NCI-H1436 treated with DMSO at 0.1 percent for 48 hours (cell line): ENCODE data around the gene VWF.

Experiments used
- DNase-seq: peaks from one replicate; lab custom pipeline; 2025; lab: John Stamatoyannopoulos, UW

Gene VWF

DNA sequence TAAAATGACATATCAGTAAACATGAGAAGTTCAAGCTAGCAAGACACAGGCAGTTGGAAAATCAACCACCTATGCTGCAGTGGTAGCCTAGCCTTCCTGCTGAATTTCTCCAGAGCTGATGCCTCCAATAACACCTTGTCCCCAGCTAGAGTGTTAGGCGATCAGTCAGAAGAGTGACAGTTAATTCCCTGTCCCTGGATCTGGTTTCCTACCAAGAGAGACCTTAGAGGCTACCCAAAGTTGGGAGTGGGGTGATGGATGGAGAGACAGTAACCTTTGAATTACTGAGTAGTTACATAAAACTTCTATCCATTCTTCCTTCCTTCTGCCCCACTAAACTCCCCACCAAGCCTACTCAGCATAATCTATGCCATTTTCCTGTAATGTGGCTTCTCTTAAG is 177.5 kb downstream of the VWF start:
- DNase-seq, result no peak

DNA sequence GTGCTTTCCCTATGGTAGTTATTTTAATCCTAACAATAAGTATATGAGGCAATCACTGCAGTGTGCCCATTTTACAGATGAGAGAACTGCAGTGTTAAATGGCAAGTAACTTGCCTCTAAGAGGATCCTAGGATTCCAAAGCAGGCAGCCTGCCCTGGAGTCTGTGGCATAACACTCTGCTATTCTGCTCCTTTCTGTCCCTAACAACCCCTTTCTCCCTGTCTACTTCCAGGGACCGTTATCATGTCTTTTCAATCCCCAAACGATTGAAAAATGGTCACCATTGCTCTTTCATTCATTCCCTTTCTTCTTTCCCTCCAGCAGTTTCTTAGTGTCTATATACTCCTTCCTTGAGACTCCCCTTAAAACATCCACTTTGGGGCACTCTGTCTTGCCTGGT is 178.1 kb downstream of the VWF start:
- no peak for DNase-seq

DNA sequence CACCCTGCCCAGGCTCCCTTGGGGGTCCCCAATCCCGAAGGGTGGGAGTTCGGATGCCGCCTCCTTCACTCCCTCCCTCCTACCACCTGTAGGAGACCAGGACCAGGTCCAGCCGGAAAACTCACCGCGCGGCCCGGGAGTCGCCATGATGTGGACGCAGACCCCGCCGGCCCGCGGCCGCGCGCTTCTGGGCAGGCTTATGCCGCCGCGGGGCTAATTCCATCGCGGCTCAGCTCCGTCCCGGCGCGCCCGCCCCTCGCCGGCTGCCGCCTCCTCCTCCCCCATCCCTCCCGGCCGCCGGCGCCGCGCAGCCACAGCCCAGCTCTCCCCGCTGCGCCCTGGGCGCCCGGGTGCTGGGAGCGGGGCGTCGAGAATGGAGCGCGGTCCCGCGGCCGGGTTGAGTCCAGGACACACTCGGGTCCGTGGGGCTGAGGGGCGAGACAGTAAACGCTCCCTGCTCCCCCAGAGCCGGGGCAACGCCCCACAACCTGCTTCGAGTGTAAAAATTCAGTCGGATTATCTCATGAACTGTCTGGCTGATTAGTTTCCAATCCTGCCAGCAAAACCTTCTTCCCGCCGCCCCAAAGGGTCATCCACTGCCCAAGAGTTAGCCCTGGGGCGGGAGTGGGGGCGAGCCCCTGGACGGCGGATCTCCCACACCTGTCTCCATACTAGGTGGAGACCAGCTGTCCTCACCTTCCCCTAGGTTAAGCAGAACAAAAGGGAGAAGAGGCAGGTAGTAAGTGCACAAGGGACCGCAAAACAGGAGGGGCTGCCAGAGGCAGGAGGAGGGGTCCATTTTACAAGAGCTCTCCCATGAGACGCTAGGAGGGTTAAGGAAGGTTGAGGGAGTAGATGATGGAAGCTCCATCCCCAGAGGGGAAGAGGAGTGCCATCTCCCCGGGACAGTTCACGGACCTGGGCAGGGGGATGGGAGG is 179.1 kb downstream of the VWF start, which contains the start of gene ANO2:
Gene ANO2, minus strand, starts transcription at position 189 of the 938 bp plus-strand sequence. Its CDS starts 42 bp downstream, at position 147.
- no peak for DNase-seq

DNA sequence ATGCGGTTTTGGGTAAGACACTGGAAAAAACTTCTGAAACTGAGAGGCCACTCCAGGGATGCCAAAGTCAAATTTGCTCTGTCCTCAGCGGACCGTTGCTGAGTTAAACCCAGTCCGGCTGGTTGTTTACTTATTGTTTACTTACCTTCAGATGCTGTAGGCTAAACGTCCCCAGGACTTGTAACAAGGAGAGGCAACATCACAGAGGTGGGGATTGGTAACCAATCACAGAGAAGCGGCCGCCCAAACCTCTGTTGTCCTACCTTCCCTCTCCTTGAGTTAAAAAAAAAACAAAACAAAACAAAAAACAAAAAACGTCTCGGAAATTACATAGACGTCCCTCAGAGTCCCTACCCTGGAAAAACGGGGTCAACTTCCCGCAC is 179.8 kb downstream of the VWF start:
- no peak for DNase-seq

DNA sequence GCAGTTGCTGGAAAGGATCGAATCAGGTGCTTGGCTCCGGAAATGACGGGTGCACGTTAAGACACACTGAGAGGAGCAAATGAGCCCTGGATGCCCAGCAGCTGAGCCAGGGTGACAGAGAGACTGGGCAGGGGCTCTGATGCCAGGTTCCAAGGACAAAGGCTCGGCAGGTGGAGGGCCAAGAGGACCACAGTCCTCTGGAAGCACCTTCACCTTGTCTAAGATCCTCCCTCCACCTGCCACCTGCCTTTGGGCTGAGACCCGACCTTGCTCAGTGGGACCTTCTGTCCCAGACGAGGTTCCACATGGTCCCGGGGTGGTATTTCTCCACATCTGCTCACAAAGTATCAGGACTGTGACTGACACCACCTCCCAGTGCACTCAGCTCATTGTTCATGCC is 180.4 kb downstream of the VWF start:
- no peak for DNase-seq

DNA sequence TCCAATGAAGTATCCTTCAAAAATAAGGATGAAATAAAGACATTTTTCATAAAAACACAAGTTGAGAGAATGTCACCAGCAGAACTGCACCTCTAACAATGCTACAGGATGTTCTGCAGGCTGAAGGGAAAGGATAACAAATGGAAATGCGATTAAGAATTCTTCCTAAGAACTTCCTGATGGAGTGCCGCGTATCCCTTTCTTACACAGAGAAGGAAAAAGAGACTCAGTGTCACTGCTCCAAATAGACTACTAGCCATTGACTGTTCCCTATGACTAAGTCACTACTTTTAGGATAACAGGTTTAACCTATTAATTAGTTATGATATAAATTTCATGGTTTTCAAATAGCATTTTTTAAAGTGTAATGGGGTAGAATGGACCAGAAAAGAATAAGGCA is 182.6 kb downstream of the VWF start:
- DNase-seq, result no peak

DNA sequence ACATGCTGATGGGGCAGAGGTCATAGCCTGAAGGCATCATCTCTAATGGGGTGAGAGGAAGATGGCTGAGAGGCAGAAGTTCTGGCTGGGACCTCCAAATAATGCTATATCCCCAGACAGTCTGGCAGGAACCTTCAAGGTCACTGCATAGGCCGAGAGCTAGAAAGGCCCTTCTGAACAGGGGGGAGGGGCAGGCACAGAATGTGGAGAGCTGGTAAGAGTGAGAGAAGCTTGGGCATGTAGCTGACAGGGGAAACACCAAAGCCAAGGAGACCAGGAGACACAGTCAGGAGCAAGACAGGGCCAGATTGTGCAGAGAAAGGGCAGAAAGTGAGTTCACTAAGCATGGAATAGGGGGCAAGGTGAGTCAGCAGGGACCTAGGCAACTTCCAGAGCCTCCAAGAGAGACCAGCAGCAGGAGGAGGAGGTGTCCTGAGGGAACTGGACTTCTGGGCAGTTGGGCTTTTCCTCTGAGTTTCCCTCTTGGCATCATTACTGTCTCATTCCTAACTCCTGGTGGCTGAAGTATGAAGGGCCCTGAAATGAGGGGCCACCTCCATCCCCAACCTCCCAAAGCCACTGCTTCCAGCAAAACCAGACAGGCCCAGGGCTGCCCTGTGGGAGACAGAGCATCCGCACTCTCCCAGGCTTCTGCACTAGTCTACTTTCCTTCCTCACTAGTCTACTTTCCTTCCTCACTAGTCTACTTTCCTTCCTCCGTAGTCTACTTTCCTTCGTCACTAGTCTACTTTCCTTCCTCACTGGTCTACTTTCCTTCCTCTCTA is 196.5 kb downstream of the VWF start:
- no peak for DNase-seq

DNA sequence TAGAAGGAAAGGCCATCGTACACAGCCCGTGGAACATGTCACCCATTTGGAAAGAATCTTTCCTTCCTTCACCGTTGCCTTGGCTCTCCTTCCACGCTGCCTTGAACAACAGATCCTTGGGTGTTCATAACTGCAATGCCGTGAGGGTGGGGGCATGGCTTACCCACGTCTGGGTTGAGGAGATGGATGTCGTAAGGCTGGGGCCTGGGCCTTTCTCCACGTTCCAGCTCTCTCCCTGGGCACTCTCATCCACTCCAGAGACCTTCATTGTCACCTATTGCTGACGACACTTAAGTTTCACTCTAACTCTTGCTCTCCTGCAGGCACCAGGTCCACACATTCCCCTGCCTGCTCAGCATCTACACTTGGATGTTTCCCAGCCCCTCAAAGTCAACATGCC is 198.8 kb downstream of the VWF start:
- no peak for DNase-seq

DNA sequence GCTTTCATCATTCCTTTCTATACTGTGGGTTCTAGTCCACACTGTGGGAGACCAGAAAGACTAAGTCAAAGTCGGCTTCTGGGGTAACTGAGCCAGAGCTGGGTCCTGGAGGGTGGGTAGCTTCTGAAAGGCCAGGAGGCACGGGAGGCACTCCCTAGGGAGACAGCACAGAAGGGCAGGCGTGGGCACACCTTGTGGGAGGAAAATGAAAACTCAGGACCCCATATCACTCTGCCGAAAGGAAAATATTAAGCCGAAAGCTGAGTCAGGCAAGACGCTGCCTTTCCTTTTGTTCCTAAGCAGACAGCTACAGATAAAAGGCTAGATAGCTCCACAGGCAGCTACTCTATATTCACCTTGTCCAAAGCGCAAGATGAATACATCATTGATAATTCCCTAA is 200.1 kb downstream of the VWF start:
- no peak for DNase-seq

DNA sequence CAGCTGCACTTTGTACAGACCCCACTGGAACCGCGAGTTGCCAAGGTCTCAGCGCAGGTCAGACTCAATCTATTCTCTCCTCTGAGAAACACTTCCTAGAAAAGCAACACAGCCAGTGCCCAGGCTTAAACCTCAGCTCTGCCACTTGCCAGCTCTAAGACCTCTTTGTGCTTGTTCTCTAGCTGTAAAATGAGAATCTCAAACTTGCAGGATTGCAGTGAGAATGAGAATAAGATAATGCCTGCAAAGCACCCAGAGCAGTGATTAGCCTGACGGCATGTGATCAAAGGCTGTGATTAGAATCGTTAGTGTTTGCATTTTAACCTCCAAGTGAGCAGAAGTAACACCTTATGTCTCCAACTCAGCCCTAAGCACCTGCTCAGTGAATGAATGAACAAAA is 200.7 kb downstream of the VWF start:
- DNase-seq, result no peak

DNA sequence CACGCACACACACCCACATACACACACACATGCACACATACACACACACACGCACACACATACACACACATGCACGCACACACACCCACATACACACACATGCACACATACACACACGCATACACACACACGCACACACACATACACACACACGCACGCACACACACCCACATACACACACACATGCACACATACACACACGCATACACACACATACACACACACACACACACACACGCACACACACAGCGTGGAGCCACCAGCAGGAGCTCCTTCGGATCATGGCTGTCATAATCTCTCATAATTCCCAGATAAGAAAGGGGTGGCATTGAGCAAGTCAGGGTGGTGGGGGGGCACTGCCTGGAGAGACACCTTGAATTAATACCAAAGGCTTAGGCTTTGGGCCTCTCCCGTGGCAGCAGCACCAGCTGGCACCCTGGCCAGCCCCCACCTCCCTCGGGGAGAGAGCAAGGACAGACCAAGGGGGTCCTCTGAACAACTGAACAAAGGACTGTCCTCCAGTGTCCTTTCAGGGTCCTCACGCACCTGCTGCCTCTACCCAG is 201.3 kb downstream of the VWF start:
- no peak for DNase-seq

DNA sequence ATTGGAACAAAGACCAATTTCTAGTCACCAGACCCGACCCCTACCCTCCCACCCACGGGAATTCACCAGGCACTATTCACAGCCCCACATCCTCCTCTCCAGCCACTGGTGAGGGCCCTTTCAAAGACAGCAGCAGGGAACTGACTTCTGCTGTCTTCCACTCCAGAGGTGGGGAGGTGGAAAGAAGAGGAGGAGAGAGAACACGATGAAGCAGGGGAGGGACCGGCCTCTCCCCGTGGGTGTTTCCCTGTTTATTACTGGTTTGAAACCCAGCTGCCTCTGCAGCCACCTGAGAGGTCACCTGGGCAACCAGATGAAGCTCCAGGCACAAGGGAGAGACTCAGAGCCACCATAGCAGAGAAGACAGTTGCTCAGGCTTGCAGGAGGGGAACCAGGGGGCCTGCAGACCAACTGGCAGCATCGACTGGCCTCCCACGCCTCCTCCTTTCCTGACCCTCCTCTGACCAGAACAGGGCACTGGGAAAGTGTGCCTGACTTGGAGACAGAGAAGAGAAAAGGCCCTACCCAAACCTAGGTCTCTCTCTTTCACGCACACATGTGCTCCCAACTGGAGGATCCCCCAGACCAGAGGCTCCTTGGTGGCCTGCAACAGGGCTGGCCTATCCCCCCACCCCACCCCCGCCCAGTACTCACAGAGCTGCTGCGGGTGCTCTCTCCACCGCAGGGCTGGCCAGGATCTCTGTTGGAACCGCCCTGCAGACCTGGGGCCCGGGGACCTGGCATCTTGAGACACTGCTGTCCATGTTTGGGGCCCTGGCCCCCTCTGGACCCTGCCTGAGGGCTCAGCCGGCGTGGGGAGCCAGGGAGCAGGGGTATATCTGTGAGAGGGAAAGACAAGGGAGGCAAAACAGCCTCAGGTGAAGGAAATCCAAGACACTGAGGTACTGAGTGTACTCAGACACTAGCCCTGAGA is 202.2 kb downstream of the VWF start:
- DNase-seq, result no peak

DNA sequence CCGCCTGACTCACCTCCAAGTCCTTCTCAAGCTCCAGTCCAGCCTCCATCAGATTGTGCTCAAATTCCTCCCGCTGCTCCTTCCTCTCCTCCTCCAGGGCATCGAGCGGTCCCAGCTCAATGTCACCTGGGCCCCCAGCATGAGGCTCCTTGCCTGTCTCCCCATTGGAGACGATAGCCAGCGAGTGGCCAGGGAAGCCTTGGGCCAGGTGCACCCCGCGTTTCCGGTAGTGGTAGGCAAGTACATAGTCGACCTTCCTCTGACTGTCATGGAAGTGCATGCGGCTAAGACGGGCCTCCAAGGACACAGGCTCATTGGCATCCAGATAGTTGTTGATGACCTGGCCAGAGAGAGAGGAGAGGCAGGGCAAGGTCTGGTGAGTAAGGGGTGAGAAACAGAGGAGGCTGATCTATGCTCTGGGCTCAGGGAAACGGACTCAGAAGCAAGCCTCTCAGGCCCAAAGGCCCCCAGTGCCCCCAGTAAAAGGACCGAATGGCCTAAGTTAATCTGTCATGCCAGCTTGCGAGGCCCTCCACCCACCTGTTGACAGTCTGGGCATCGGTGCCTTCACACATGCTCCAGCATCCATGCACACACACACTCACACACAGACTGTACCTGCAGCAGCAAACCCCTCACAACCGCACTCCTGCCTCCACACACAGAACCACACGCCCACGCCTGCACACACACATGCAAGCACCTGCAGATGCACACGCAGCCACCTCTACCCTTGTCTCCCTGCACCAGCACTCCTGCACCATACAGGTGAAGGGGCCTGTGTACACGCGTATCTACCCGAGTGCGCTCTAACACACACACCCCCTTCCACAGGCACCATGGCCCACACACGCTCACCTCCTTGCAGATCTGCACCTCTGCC is 203.2 kb downstream of the VWF start:
- DNase-seq, result no peak

DNA sequence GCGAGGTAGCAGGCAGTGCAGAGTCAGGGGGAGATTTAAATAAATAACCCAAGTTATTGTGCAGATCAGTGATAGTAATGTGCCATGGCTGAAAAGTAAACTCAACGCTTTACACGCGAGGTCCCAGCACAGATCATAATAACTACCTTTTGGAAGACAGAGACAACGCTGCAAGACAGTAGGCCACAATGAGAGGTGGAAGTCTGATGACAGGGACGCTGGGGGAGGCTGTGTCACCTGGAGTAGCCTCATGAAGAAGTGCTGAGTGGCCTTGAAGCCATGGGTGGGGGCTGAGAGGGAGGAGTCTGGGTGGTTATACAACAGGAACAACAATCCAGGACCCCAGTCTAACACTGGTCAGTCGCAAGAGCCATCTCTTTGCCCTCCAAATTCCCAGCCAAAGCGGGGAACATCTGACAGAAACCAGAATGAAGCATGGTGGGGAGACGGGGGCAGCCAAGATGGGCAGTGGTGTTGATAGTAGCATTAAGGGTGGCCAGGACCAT is 207.6 kb downstream of the VWF start:
- no peak for DNase-seq

DNA sequence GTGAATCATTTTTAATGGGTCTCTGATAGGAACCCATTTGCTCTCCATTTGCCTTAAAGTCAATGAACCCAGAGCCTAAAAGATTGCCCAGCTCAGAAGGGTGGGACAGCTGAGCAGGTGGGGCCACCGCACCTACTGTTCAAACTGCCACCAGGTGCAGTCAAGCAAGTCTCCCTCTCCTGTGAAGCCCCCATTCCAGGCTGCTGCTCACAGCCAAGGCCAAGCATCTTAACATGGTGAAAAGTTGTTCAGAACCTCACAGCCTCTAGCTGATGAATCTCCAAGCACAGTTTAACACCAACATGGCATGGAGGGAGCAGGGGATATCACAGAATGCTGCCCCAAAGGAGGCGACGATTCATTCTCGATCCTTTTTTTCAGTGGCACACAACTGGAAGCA is 209.0 kb downstream of the VWF start:
- DNase-seq, result no peak

DNA sequence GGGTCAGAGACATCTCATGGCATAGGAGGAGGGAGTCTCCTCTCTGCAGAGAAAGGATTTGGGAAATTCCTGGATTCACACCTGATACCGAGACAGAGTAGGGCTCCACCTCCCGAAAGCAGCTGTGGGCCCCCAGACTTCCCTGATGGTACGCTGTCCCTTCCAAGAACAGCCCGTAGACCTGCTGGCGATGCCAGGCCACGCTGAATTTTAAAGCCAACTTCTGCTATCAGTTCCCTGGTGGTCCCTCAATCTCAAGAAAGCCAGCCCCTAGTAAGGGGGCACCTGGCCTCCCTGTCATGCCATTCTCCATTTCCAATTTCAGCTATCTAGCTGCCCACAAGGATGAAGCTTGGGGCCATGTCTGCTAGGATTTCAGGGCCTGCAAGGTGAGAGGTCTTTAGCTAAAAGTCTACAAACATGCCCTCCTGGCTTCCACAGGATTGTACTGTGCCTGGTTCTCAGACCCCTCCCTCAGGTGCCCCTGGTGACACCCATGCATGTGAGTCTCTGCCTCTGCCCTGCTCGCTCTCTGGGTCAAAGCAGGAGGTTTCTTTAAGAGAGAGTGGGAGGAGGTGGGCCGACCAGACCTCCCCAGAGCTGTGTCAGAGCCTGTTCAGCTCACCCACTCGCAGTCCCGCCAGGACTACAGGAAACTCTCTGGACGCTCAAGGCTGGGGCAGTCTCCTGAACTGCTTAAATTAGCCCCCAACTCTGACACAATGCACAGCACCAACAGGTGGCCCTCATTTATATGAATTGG is 209.9 kb downstream of the VWF start:
- DNase-seq, result no peak

DNA sequence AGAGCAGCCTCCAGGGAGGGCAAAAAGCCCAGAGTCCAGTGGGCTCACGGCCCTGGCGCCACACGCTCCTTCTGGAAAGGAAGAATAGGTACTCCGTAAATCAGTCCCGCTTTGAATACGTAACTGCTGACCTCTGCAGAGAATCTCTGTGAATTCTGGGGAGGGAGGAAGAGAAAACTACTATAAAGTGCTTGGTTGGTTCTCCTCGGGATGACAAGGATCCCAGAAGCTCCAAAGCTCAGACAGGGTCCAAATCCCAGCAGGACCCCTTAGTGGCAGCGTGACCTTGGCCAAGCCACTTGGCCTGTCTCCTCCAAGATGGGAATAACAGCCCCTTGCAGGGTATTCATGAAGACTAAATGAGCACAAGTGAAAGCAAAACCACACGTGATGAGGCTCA is 211.1 kb downstream of the VWF start:
- DNase-seq, result no peak

DNA sequence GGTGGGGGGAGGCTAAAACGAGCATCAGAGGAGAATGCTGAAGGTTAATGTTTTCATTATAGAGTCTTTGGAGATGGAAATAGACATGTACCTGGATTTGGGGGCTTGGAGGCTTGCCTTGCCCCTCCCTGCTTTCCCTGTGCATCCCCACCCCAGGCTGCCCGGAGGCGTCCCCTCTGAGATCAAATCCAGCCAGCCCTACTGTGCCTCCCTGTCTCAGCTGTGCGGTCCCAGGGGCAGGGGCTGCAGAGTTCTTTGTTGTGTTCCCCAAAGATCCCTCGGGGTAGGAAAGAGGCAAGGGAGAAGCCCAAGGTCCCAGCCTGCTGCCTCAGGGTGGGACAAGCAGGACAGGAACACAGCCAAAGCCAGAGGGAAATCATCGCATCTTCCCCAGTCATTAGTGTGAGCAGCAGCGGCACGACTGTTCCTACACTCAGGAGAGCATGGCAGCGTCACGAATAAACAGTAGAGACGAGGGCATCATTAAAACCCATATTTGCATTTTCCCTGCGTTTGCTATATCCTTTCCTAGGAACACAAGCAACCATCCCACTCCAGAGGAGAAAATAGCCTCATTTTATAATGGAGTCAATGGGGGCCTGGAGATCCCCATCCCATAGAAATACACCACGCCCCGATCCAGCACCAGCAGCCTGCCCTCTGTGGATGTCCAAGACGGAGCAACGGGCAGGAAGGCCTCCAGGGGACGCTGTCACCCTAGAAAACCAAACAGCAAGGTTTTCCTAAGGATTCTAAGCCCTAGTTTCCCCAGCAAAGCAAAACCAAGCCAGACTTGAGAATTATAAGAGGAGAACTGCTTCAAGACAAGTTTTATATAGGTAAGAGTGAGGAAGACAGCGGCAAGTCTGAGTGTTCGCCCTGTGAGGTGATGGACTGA is 211.8 kb downstream of the VWF start:
- DNase-seq, result no peak

DNA sequence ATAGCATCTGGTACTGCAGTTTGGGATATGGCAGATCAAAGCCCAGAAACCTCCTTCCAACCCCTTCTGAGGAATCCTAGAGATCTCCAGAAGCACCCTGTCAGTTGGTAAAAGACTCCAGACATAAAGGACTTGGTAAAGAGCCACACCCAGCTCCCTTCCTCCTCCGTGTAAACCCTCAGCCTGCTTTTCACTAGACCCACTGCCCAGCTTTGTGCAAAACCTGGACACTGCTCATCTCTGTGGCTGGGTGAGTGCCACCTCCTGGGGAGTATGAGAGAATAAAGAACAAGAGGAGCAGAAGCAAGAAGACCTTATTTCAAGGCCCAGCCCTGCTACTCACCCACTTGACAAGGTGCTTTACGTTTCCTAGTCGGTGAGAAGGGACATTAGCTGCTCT is 212.5 kb downstream of the VWF start:
- no peak for DNase-seq
